Hepatic stellate cell (primary cell): Measurements from ENCODE around the gene COL4A1.

Experiments used
- DNase-seq: peaks from one replicate; pipeline ENCODE4 v3.0.0; 2011; ENCODE audit warnings: low spot score

The COL4A1 gene

GRCh38 chr13:110293037-110293436 is 13.9 kb downstream of the COL4A1 start:
- no peak for DNase-seq

GRCh38 chr13:110291286-110291685 is 15.7 kb downstream of the COL4A1 start:
- DNase-seq, result no peak

GRCh38 chr13:110290826-110291225 is 16.1 kb downstream of the COL4A1 start:
- DNase-seq, result no peak

GRCh38 chr13:110290153-110290552 is 16.8 kb downstream of the COL4A1 start:
- DNase-seq, result no peak

- no peak for DNase-seq
Measured at GRCh38 chr13:110289661-110290060, 17.3 kb downstream of the COL4A1 start.

- no peak for DNase-seq
Measured at GRCh38 chr13:110289174-110289573, 17.8 kb downstream of the COL4A1 start.

- DNase-seq, result no peak
Measured at GRCh38 chr13:110286833-110287819, 19.8 kb downstream of the COL4A1 start.

GRCh38 chr13:110285991-110286832 is 20.7 kb downstream of the COL4A1 start:
- DNase-seq, result no peak

- DNase-seq, result no peak
Measured at GRCh38 chr13:110284779-110285484, 22.0 kb downstream of the COL4A1 start.

- DNase-seq, result no peak
Measured at GRCh38 chr13:110283736-110284517, 23.0 kb downstream of the COL4A1 start.

- DNase-seq, result no peak
Measured at GRCh38 chr13:110282316-110282841, 24.6 kb downstream of the COL4A1 start.

- DNase-seq, result no peak
Measured at GRCh38 chr13:110281736-110282135, 25.2 kb downstream of the COL4A1 start.

- no peak for DNase-seq
Measured at GRCh38 chr13:110280985-110281688, 25.8 kb downstream of the COL4A1 start.

- no peak for DNase-seq
Measured at GRCh38 chr13:110280231-110280813, 26.6 kb downstream of the COL4A1 start.

- no peak for DNase-seq
Measured at GRCh38 chr13:110279684-110280083, 27.3 kb downstream of the COL4A1 start.

- DNase-seq, result no peak
Measured at GRCh38 chr13:110278859-110279258, 28.1 kb downstream of the COL4A1 start.

- no peak for DNase-seq
Measured at GRCh38 chr13:110277357-110277975, 29.5 kb downstream of the COL4A1 start.

- DNase-seq, result no peak
Measured at GRCh38 chr13:110276553-110276950, 30.4 kb downstream of the COL4A1 start.

- no peak for DNase-seq
Measured at GRCh38 chr13:110275931-110276552, 30.9 kb downstream of the COL4A1 start.
